GM18909 (cell line): ENCODE data around the gene ZC3HAV1.
A peak's percentile ranks its signal among the peaks of the same experiment; 100 is the strongest.
"Not testable (repeated sequence)": the region's sequence is repeated elsewhere in the genome, so short reads cannot be mapped to it uniquely, and the experiment has no call there.

Experiments
- ATAC-seq: cut with Tn5 transposase; IDR thresholded peaks from one replicate; pipeline ENCODE4 v1.9.1; 2021; ENCODE audit warnings: mild to moderate bottlenecking; ENCODE audit not compliant: unreplicated experiment, poor library complexity

The ZC3HAV1 gene

GRCh38 chr7:139089118-139089517, 20.4 kb downstream of the ZC3HAV1 start:
- no peak for ATAC-seq

- no peak for ATAC-seq
Measured at GRCh38 chr7:139088268-139088667, 21.3 kb downstream of the ZC3HAV1 start.

GRCh38 chr7:139087212-139087611, 22.3 kb downstream of the ZC3HAV1 start:
- no peak for ATAC-seq

- no peak for ATAC-seq
Measured at GRCh38 chr7:139086454-139086853, 23.1 kb downstream of the ZC3HAV1 start.

GRCh38 chr7:139084709-139085108, 24.8 kb downstream of the ZC3HAV1 start:
- ATAC-seq = no peak

- ATAC-seq = no peak
Measured at GRCh38 chr7:139081584-139081983, 27.9 kb downstream of the ZC3HAV1 start.

- ATAC-seq = no peak
Measured at GRCh38 chr7:139080905-139081304, 28.6 kb downstream of the ZC3HAV1 start.

- no peak for ATAC-seq
Measured at GRCh38 chr7:139079861-139080260, 29.7 kb downstream of the ZC3HAV1 start.

- no peak for ATAC-seq
Measured at GRCh38 chr7:139078911-139079310, 30.6 kb downstream of the ZC3HAV1 start.

GRCh38 chr7:139078399-139078798, 31.1 kb downstream of the ZC3HAV1 start:
- no peak for ATAC-seq

- ATAC-seq = not testable (repeated sequence)
Measured at GRCh38 chr7:139077706-139078105, 31.8 kb downstream of the ZC3HAV1 start.

GRCh38 chr7:139075871-139076686, 33.4 kb downstream of the ZC3HAV1 start:
- no peak for ATAC-seq

- peak; percentile 75 for ATAC-seq
Measured at GRCh38 chr7:139075031-139075652, 34.4 kb downstream of the ZC3HAV1 start.

GRCh38 chr7:139072796-139073195, 36.7 kb downstream of the ZC3HAV1 start:
- no peak for ATAC-seq

- no peak for ATAC-seq
Measured at GRCh38 chr7:139071680-139072079, 37.8 kb downstream of the ZC3HAV1 start.

GRCh38 chr7:139068544-139069399, 40.7 kb downstream of the ZC3HAV1 start:
- ATAC-seq = no peak

- no peak for ATAC-seq
Measured at GRCh38 chr7:139066315-139066714, 43.2 kb downstream of the ZC3HAV1 start.

GRCh38 chr7:139065323-139065722, 44.2 kb downstream of the ZC3HAV1 start:
- no peak for ATAC-seq

- ATAC-seq = no peak
Measured at GRCh38 chr7:139061416-139061815, 48.1 kb downstream of the ZC3HAV1 start.

- ATAC-seq = no peak
Measured at GRCh38 chr7:139060695-139061237, 48.8 kb downstream of the ZC3HAV1 start.

- ATAC-seq = no peak
Measured at GRCh38 chr7:139059905-139060304, 49.6 kb downstream of the ZC3HAV1 start.
